ENCODE data around the gene SIX5. TPM values are rescaled to one million over a fixed set of nuclear protein-coding genes. Genes with fewer than 3 reads are reported as not detected.

The SIX5 gene
- total RNA-seq, 1 donor from 2014 or later: 16.8 TPM

GRCh38 chr19:45774765-45775164 is 5.7 kb upstream of the SIX5 start:
- Histone ChIP-seq H3K27ac (no peak overlapping the region), H3K27me3 (ENCODE audit: low read depth) (peaks cover 30% of the 10 kb centered on the region), H3K9me3 (no peaks in the 10 kb centered on the region), H3K4me1 (peaks cover 20% of the 10 kb centered on the region), H3K4me3 (no peak overlapping the region), H3K36me3 (peaks cover 37% of the 10 kb centered on the region)
- no peak for DNase-seq
- no peak for ATAC-seq
- TF ChIP-seq CTCF (IDR thresholded peaks at IDR 0.05): no peak
- intact Hi-C loops (cut with DNase I): no loop called here

- Histone ChIP-seq H3K9me3 (no peaks in the 10 kb centered on the region), H3K27ac (no peak overlapping the region), H3K4me3 (no peak overlapping the region), H3K4me1 (peaks cover 10% of the 10 kb centered on the region), H3K36me3 (peaks cover 35% of the 10 kb centered on the region), H3K27me3 (ENCODE audit: low read depth) (peaks cover 28% of the 10 kb centered on the region)
- no peak for ATAC-seq
- no peak for DNase-seq
- TF ChIP-seq CTCF (IDR thresholded peaks at IDR 0.05): no peak
- intact Hi-C loops (cut with DNase I): no loop called here
Observed at GRCh38 chr19:45773384-45773783, 4.3 kb upstream of the SIX5 start.

- ATAC-seq: no peak
- no peak for DNase-seq
- Histone ChIP-seq H3K27ac (no peak overlapping the region), H3K4me3 (no peak overlapping the region), H3K36me3 (peaks cover 30% of the 10 kb centered on the region), H3K27me3 (ENCODE audit: low read depth) (peaks cover 24% of the 10 kb centered on the region), H3K9me3 (no peaks in the 10 kb centered on the region), H3K4me1 (peaks cover 13% of the 10 kb centered on the region)
- intact Hi-C loops (cut with DNase I): no loop called here
- TF ChIP-seq CTCF (IDR thresholded peaks at IDR 0.05): no peak
Observed at GRCh38 chr19:45772912-45773311, 3.9 kb upstream of the SIX5 start.

GRCh38 chr19:45772130-45772840 is 3.2 kb upstream of the SIX5 start:
- no peak for DNase-seq
- Histone ChIP-seq H3K4me1 (peaks cover 17% of the 10 kb centered on the region), H3K27ac (no peak overlapping the region), H3K4me3 (no peak overlapping the region), H3K9me3 (no peaks in the 10 kb centered on the region), H3K27me3 (ENCODE audit: low read depth) (peaks cover 17% of the 10 kb centered on the region), H3K36me3 (peaks cover 24% of the 10 kb centered on the region)
- ATAC-seq: no peak
- intact Hi-C loops (cut with DNase I): no loop called here
- TF ChIP-seq CTCF (IDR thresholded peaks at IDR 0.05): no peak

GRCh38 chr19:45771311-45771933 is 2.4 kb upstream of the SIX5 start:
- DNase-seq (no peak), ATAC-seq (no peak)
- intact Hi-C loops (cut with DNase I): no loop called here
- Histone ChIP-seq H3K9me3 (no peaks in the 10 kb centered on the region), H3K4me1 (peaks cover 26% of the 10 kb centered on the region), H3K4me3 (peak overlapping the region; percentile 73), H3K36me3 (peaks cover 16% of the 10 kb centered on the region), H3K27ac (peak overlapping the region; percentile 89), H3K27me3 (ENCODE audit: low read depth) (peaks cover 18% of the 10 kb centered on the region)
- no peak for TF ChIP-seq CTCF (IDR thresholded peaks at IDR 0.05)

Data from lower lobe of right lung (tissue), 2 donors.